ENCODE results near the gene CSMD2. TPM values are rescaled to one million over a fixed set of nuclear protein-coding genes. Genes with fewer than 3 reads are reported as not detected.

Gene CSMD2
- polyA plus RNA-seq, 1 experiment: 1.8 TPM

- ChIA-PET POLR2A (no interaction called here), CTCF (interaction anchor here (1.0 to 1.7 kb wide), 2 partner anchors 78 to 452 kb away, joined by 3 read pairs; no protein-coding TSS in a partner anchor)
- no peak overlapping the region for H3K4me3 ChIP-seq (ENCODE audit: low read depth, low read length)
- H3K27me3 ChIP-seq (ENCODE audit: control insufficient read depth, insufficient read depth, low read length): no peaks in the 10 kb centered on the region
- TF ChIP-seq CTCF (IDR thresholded peaks at IDR 0.05; ENCODE audit: insufficient read depth, low read depth, low read length): no peak
- no peaks in the 10 kb centered on the region for H3K36me3 ChIP-seq (ENCODE audit: control insufficient read depth, insufficient read depth, low read length)
- DNase-seq (ENCODE audit: low read depth): no peak
Measured at GRCh38 chr1:33710967-33711366, 454.1 kb downstream of the CSMD2 start.

GRCh38 chr1:33709783-33710718, 455.0 kb downstream of the CSMD2 start:
- Histone ChIP-seq H3K4me3 (ENCODE audit: low read depth, low read length) (no peak overlapping the region), H3K36me3 (ENCODE audit: control insufficient read depth, insufficient read depth, low read length) (no peaks in the 10 kb centered on the region), H3K27me3 (ENCODE audit: control insufficient read depth, insufficient read depth, low read length) (no peaks in the 10 kb centered on the region)
- ChIA-PET POLR2A (no interaction called here), CTCF (interaction anchor here (1.0 kb wide), 1 partner anchor 453 kb away, joined by 3 read pairs; no protein-coding TSS in a partner anchor)
- no peak for TF ChIP-seq CTCF (IDR thresholded peaks at IDR 0.05; ENCODE audit: insufficient read depth, low read depth, low read length)
- no peak for DNase-seq (ENCODE audit: low read depth)

- ChIA-PET CTCF (no interaction called here), POLR2A (no interaction called here)
- no peak for DNase-seq (ENCODE audit: low read depth)
- no peak for TF ChIP-seq CTCF (IDR thresholded peaks at IDR 0.05; ENCODE audit: insufficient read depth, low read depth, low read length)
- Histone ChIP-seq H3K27me3 (ENCODE audit: control insufficient read depth, insufficient read depth, low read length) (no peaks in the 10 kb centered on the region), H3K4me3 (ENCODE audit: low read depth, low read length) (no peak overlapping the region), H3K36me3 (ENCODE audit: control insufficient read depth, insufficient read depth, low read length) (no peaks in the 10 kb centered on the region)
Measured at GRCh38 chr1:33709174-33709782, 455.8 kb downstream of the CSMD2 start.

- POLR2A ChIA-PET: no interaction called here
- Histone ChIP-seq H3K36me3 (ENCODE audit: control insufficient read depth, insufficient read depth, low read length) (no peaks in the 10 kb centered on the region), H3K27me3 (ENCODE audit: control insufficient read depth, insufficient read depth, low read length) (no peaks in the 10 kb centered on the region), H3K4me3 (ENCODE audit: low read depth, low read length) (no peak overlapping the region)
- CTCF ChIA-PET: interaction anchor here (0.7 to 0.8 kb wide), 2 partner anchors 9 to 369 kb away, joined by 3 to 4 read pairs; no protein-coding TSS in a partner anchor
- TF ChIP-seq CTCF (IDR thresholded peaks at IDR 0.05; ENCODE audit: insufficient read depth, low read depth, low read length): no peak
- no peak for DNase-seq (ENCODE audit: low read depth)
Measured at GRCh38 chr1:33706634-33707255, 458.3 kb downstream of the CSMD2 start.

GRCh38 chr1:33703464-33703863, 461.6 kb downstream of the CSMD2 start:
- DNase-seq (ENCODE audit: low read depth): no peak

More at GRCh38 chr1:33703464-33703863, 461.6 kb downstream of the CSMD2 start:
- CTCF ChIA-PET: no interaction called here
- no peak for TF ChIP-seq CTCF (IDR thresholded peaks at IDR 0.05; ENCODE audit: insufficient read depth, low read depth, low read length)
- H3K27me3 ChIP-seq (ENCODE audit: control insufficient read depth, insufficient read depth, low read length): no peaks in the 10 kb centered on the region
- no peak overlapping the region for H3K4me3 ChIP-seq (ENCODE audit: low read depth, low read length)
- POLR2A ChIA-PET: no interaction called here
- H3K36me3 ChIP-seq (ENCODE audit: control insufficient read depth, insufficient read depth, low read length): no peaks in the 10 kb centered on the region

Measured in BJ (cell line).